HUES48 (cell line): ENCODE results near the gene DMRTC2.
A peak's percentile ranks its signal among the peaks of the same experiment; 100 is the strongest.

Experiments
- H3K27ac ChIP-seq: one replicate; pipeline ENCODE4 v1.7.0; 2013; ENCODE audit warnings: low read depth, low read length, inconsistent platforms
- H3K27me3 ChIP-seq: 2 replicates; pipeline ENCODE4 v1.6.1; 2013; ENCODE audit warnings: mild to moderate bottlenecking, low read length; ENCODE audit not compliant: control insufficient read depth, insufficient read depth
- H3K36me3 ChIP-seq: 2 replicates; pipeline ENCODE4 v1.6.1; 2013; ENCODE audit warnings: low read length; ENCODE audit not compliant: control insufficient read depth, insufficient read depth
- H3K4me1 ChIP-seq: 2 replicates; pipeline ENCODE4 v1.6.1; 2013; ENCODE audit warnings: mild to moderate bottlenecking, low read length; ENCODE audit not compliant: control insufficient read depth, insufficient read depth
- H3K4me3 ChIP-seq: 2 replicates; pipeline ENCODE4 v1.5.1; 2013; ENCODE audit warnings: mild to moderate bottlenecking, low read depth, low read length
- H3K9ac ChIP-seq: 2 replicates; pipeline ENCODE4 v1.6.1; 2013; ENCODE audit warnings: mild to moderate bottlenecking, low read depth, low read length, moderate library complexity
- H3K9me3 ChIP-seq: 2 replicates; pipeline ENCODE4 v1.6.1; 2013; ENCODE audit warnings: low read length; ENCODE audit not compliant: control insufficient read depth, insufficient read depth

The DMRTC2 gene

GRCh38 chr19:41847351-41848105 is 2.7 kb downstream of the DMRTC2 start:
- Histone ChIP-seq H3K9ac (no peak overlapping the region), H3K9me3 (no peaks in the 10 kb centered on the region), H3K27ac (no peak overlapping the region), H3K4me1 (peaks cover 4% of the 10 kb centered on the region; the same call in 1 of the 2 replicates), H3K4me3 (no peak overlapping the region), H3K36me3 (no peaks in the 10 kb centered on the region), H3K27me3 (no peaks in the 10 kb centered on the region; the same call in 1 of the 2 replicates)

DNA sequence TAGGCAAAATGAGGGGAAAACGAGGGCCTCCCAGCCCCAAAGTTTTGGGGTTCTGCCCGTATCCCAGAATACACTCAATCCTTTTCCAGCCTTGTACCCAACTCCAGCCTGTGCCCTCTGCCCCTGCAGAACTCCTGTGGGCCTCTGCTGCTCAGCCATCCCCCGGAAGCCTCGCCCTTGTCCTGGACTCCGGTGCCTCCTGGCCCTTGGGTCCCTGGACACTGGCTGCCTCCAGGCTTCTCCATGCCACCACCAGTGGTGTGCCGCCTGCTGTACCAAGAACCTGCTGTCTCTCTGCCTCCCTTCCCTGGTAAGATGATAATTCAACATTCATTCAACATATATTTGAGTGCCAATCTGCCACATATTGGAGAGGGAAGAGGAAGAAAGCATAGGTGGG is 3.8 kb downstream of the DMRTC2 start:
- peaks cover 4% of the 10 kb centered on the region; the same call in 1 of the 2 replicates for H3K4me1 ChIP-seq
- H3K27ac ChIP-seq: no peak overlapping the region
- no peak overlapping the region for H3K4me3 ChIP-seq
- no peaks in the 10 kb centered on the region for H3K9me3 ChIP-seq
- no peaks in the 10 kb centered on the region for H3K36me3 ChIP-seq
- H3K9ac ChIP-seq: no peak overlapping the region
- no peaks in the 10 kb centered on the region; the same call in 1 of the 2 replicates for H3K27me3 ChIP-seq

- no peak overlapping the region for H3K27ac ChIP-seq
- peaks cover 4% of the 10 kb centered on the region; the same call in 1 of the 2 replicates for H3K4me1 ChIP-seq
- H3K4me3 ChIP-seq: no peak overlapping the region
- H3K36me3 ChIP-seq: no peaks in the 10 kb centered on the region
- no peaks in the 10 kb centered on the region; the same call in 1 of the 2 replicates for H3K27me3 ChIP-seq
- H3K9me3 ChIP-seq: no peaks in the 10 kb centered on the region
- H3K9ac ChIP-seq: no peak overlapping the region
Measured at GRCh38 chr19:41849067-41849466, 4.2 kb downstream of the DMRTC2 start.

GRCh38 chr19:41850381-41850780 is 5.5 kb downstream of the DMRTC2 start:
- Histone ChIP-seq H3K9me3 (no peaks in the 10 kb centered on the region), H3K27ac (no peak overlapping the region), H3K4me3 (no peak overlapping the region), H3K9ac (no peak overlapping the region), H3K27me3 (no peaks in the 10 kb centered on the region; the same call in 1 of the 2 replicates), H3K4me1 (peaks cover 4% of the 10 kb centered on the region; the same call in 1 of the 2 replicates), H3K36me3 (no peaks in the 10 kb centered on the region)

DNA sequence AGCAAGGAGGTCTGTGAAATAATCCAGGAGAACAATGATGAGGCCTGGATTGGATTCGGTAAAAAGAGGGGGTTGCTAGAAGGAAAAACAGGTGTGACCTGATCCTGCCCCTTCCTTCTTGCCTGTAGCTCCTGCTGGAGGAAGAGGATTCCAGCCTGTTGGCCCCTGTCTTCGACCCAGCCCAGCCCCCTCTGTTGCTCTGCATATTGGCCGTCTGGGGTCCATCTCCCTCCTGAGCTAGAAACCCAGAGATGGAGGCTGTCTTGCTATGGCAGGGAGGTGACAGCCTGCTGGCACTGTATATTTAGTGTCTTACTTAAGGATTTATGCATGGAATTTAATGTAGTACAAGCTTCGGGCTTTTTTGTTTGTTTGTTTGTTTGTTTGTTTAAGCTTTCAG is 6.6 kb downstream of the DMRTC2 start:
- Histone ChIP-seq H3K27me3 (no peaks in the 10 kb centered on the region; the same call in 1 of the 2 replicates), H3K4me3 (no peak overlapping the region), H3K27ac (no peak overlapping the region), H3K9ac (no peak overlapping the region), H3K4me1 (peaks cover 4% of the 10 kb centered on the region; the same call in 1 of the 2 replicates), H3K9me3 (no peaks in the 10 kb centered on the region), H3K36me3 (no peaks in the 10 kb centered on the region)

GRCh38 chr19:41853344-41853743 is 8.5 kb downstream of the DMRTC2 start:
- Histone ChIP-seq H3K4me1 (peaks cover 4% of the 10 kb centered on the region; the same call in 1 of the 2 replicates), H3K4me3 (no peak overlapping the region), H3K36me3 (no peaks in the 10 kb centered on the region), H3K27ac (no peak overlapping the region), H3K27me3 (no peaks in the 10 kb centered on the region; the same call in 1 of the 2 replicates), H3K9me3 (no peaks in the 10 kb centered on the region), H3K9ac (no peak overlapping the region)

- no peaks in the 10 kb centered on the region; the same call in 1 of the 2 replicates for H3K27me3 ChIP-seq
- peaks cover 4% of the 10 kb centered on the region; the same call in 1 of the 2 replicates for H3K4me1 ChIP-seq
- H3K9ac ChIP-seq: no peak overlapping the region
- no peak overlapping the region for H3K27ac ChIP-seq
- H3K36me3 ChIP-seq: no peaks in the 10 kb centered on the region
- H3K4me3 ChIP-seq: no peak overlapping the region
- no peaks in the 10 kb centered on the region for H3K9me3 ChIP-seq
Measured at GRCh38 chr19:41853768-41854167, 8.9 kb downstream of the DMRTC2 start.

- H3K4me3 ChIP-seq: peak overlapping the region; percentile 30; the same call in 1 of the 2 replicates
- H3K27me3 ChIP-seq: no peaks in the 10 kb centered on the region
- peaks cover 38% of the 10 kb centered on the region for H3K36me3 ChIP-seq
- peak overlapping the region; percentile 24 for H3K27ac ChIP-seq
- H3K9me3 ChIP-seq: no peaks in the 10 kb centered on the region
- H3K4me1 ChIP-seq: peaks cover 21% of the 10 kb centered on the region
- no peak overlapping the region for H3K9ac ChIP-seq
Measured at GRCh38 chr19:41859213-41859617, 14.4 kb downstream of the DMRTC2 start.

- Histone ChIP-seq H3K4me3 (peak within 1 kb of the TSS; percentile 79), H3K36me3 (peaks cover 44% of the 10 kb centered on the region), H3K27me3 (no peaks in the 10 kb centered on the region), H3K9ac (peak within 1 kb of the TSS; percentile 99), H3K27ac (peak within 1 kb of the TSS; percentile 92), H3K4me1 (peaks cover 21% of the 10 kb centered on the region), H3K9me3 (no peaks in the 10 kb centered on the region)
Measured at GRCh38 chr19:41859618-41860418, 15.0 kb downstream of the DMRTC2 start, which contains the start of gene RPS19. Gene RPS19 (plus strand): TSS chr19:41860255. CDS start chr19:41860775, 520 bp downstream.

DNA sequence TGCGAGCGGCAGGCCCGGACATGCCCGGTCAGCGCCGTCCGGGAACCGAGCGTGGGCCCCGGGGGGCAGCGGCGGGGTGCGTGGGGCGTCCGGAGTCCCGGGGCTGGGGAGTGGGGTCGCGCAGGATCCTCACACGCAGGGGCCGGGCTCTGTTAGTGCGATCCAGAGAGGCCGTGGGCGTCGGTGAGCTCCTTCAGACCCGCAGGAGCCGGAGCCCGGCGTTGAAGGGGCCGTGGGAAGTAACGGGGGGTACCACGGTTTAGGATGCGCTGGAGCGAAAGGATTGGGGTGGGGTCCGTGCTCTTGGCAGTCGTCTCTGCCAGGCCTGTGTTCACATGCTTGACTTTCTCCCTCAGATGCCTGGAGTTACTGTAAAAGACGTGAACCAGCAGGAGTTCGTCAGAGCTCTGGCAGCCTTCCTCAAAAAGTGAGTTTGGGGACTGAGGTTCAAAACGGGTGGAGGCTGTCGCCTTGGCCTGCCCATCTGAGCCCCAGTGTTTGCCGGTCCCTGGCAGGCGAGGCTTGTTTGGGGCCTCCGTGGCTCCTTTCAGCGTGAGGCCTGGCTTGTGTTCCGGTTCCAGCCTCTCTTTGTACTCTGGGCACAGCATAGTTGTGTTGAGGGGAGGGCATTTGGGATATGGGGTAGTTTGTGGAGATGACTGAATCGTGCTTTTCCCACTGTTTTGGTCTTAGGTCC is 15.7 kb downstream of the DMRTC2 start:
- Histone ChIP-seq H3K4me1 (peaks cover 21% of the 10 kb centered on the region), H3K4me3 (peak overlapping the region; percentile 79), H3K9ac (peak overlapping the region; percentile 99), H3K27ac (peak overlapping the region; percentile 92), H3K36me3 (peaks cover 51% of the 10 kb centered on the region), H3K9me3 (no peaks in the 10 kb centered on the region), H3K27me3 (no peaks in the 10 kb centered on the region)
